Activated B cell treated with CpG ODN at 0.5 μM for 24 hours (primary cell): ENCODE data around the gene TNXB. TPM values are rescaled to one million over a fixed set of nuclear protein-coding genes. Genes with fewer than 3 reads are reported as not detected.
"Not testable (repeated sequence)": the region's sequence is repeated elsewhere in the genome, so short reads cannot be mapped to it uniquely, and the experiment has no call there.

Source experiments
- ATAC-seq: fragments of 200-7000 bp; cut with Tn5 transposase; one replicate; pipeline ENCODE4 v1.10.0; 2021; ENCODE audit warnings: low read depth, mild to moderate bottlenecking, moderate library complexity
- CTCF ChIA-PET: fragments of 350-600 bp; sonication (Branson Sonifier 250); formaldehyde crosslinking; loops from one replicate; lab custom pipeline; 2021; ENCODE audit warnings: antibody characterized with exemption; lab: Charles Lee
- POLR2A ChIA-PET: fragments of 350-600 bp; sonication (Branson Sonifier 250); formaldehyde crosslinking; loops from one replicate; lab custom pipeline; 2021; ENCODE audit warnings: antibody characterized with exemption; lab: Charles Lee
- DNase-seq: peaks from one replicate; pipeline ENCODE4 v3.0.0; 2022
- H3K27ac Mint-ChIP-seq: one replicate; pipeline ENCODE4 v1.8.0; 2020; ENCODE audit warnings: mixed read lengths
- H3K27me3 Mint-ChIP-seq: one replicate; pipeline ENCODE4 v1.8.0; 2021; ENCODE audit warnings: mixed read lengths
- H3K36me3 Mint-ChIP-seq: one replicate; pipeline ENCODE4 v1.8.0; 2021; ENCODE audit warnings: low read depth, mixed read lengths
- H3K4me1 Mint-ChIP-seq: one replicate; pipeline ENCODE4 v1.8.0; 2021; ENCODE audit warnings: mixed read lengths
- H3K4me3 Mint-ChIP-seq: one replicate; pipeline ENCODE4 v1.8.0; 2020; ENCODE audit warnings: mild to moderate bottlenecking, mixed read lengths
- H3K9me3 Mint-ChIP-seq: one replicate; pipeline ENCODE4 v1.8.0; 2020; ENCODE audit warnings: mixed read lengths
- CTCF ChIP-seq: fragments of 200-600 bp; IDR thresholded peaks from one replicate; pipeline ENCODE4 v1.8.0; 2022; ENCODE audit warnings: antibody characterized with exemption, mild to moderate bottlenecking
- intact Hi-C: fragments of 100-400 bp; cut with micrococcal nuclease; formaldehyde crosslinking; loops from one replicate; pipeline ENCODE4 v1.15.1; 2024
- total RNA-seq: library from RNA; stranded (reverse); gene quantifications from 2 replicates; pipeline ENCODE4 v1.2.3, GENCODE V29; 2022

TNXB gene
- total RNA-seq, 1 donor from 2014 or later, result 12.4 TPM

DNA sequence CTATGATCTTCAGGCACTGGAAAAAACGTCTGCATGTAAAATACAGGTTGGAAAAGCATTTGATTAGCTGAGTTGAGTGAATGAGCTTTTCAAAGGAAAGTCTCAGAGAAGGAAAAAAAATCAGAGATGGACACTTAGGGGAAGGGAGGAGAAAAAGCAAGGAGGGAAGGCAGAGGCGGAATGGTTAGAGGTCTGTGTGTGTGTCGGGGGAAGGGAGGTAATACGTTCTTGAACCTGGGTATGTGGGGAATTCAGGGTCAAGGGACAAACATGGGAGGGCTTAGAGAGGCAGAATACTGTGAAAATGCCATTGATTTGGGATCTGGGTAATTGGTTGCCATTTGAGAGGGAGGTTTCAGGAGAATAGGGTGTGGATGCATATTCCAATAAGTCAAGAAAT lies 37.5 kb upstream of the TNXB start:
- peaks cover 16% of the 10 kb centered on the region for H3K4me1 Mint-ChIP-seq
- no peaks in the 10 kb centered on the region for H3K9me3 Mint-ChIP-seq
- ChIA-PET POLR2A (interaction anchor here (0.7 kb wide), 1 partner anchor 177 kb away, joined by 3 read pairs; no protein-coding TSS in a partner anchor), CTCF (no interaction called here)
- no peak overlapping the region for H3K4me3 Mint-ChIP-seq
- H3K27ac Mint-ChIP-seq, result no peak overlapping the region
- TF ChIP-seq CTCF, result no peak
- H3K27me3 Mint-ChIP-seq, result peaks cover 46% of the 10 kb centered on the region
- no peaks in the 10 kb centered on the region for H3K36me3 Mint-ChIP-seq
- DNase-seq, result no peak
- intact Hi-C loops, result no loop called here
- ATAC-seq, result no peak

DNA sequence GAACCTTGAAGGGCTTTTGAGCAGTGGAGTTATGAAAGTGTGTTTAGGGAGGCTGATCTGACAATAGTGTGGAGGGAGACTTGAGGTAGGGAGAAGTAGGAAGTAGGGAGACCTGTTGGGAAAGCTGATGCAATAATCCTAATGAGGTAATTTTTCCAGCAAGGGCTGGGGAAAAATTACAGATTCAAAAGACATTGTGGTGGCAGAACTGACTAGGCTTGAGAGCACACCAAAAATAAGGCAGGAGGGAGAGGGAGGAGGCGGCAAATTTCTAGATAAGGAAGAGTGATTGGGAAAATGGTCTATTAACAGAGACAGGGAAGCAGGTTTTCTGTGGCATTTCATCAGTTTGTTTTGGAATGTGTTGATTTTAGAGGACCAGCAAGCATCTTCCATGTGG lies 37.1 kb upstream of the TNXB start:
- Mint-ChIP-seq H3K4me3 (no peak overlapping the region), H3K9me3 (no peaks in the 10 kb centered on the region), H3K4me1 (peaks cover 16% of the 10 kb centered on the region), H3K27me3 (peaks cover 47% of the 10 kb centered on the region), H3K36me3 (no peaks in the 10 kb centered on the region), H3K27ac (no peak overlapping the region)
- ChIA-PET CTCF (no interaction called here), POLR2A (no interaction called here)
- DNase-seq (no peak), ATAC-seq (no peak)
- no peak for TF ChIP-seq CTCF
- intact Hi-C loops, result no loop called here

DNA sequence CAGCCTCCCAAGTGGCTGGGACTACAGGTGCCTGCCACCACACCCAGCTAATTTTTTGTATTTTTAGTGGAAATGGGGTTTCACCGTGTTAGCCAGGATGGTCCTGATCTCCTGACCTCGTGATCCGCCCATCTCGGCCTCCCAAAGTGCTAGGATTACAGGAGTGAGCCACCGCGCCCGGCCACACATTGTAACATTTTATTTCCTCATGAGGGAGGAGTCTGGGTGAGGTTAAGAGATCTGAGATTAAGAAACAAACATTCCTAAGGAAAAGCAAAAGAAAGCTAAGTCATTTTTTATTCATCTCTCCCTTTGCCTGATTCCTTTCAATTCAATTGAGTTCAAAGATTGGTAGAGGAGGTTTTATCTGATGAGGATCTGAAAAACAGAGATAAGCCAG lies 35.1 kb upstream of the TNXB start:
- POLR2A ChIA-PET, result interaction anchor here (0.7 kb wide), 1 partner anchor 31 kb away, joined by 3 read pairs; no protein-coding TSS in a partner anchor
- ATAC-seq, CTCF ChIA-PET, H3K27ac Mint-ChIP-seq, DNase-seq, H3K36me3 Mint-ChIP-seq, intact Hi-C loops, H3K9me3 Mint-ChIP-seq, H3K4me3 Mint-ChIP-seq: not testable (repeated sequence)
- Mint-ChIP-seq H3K4me1 (peaks cover 13% of the 10 kb centered on the region), H3K27me3 (peaks cover 38% of the 10 kb centered on the region)

DNA sequence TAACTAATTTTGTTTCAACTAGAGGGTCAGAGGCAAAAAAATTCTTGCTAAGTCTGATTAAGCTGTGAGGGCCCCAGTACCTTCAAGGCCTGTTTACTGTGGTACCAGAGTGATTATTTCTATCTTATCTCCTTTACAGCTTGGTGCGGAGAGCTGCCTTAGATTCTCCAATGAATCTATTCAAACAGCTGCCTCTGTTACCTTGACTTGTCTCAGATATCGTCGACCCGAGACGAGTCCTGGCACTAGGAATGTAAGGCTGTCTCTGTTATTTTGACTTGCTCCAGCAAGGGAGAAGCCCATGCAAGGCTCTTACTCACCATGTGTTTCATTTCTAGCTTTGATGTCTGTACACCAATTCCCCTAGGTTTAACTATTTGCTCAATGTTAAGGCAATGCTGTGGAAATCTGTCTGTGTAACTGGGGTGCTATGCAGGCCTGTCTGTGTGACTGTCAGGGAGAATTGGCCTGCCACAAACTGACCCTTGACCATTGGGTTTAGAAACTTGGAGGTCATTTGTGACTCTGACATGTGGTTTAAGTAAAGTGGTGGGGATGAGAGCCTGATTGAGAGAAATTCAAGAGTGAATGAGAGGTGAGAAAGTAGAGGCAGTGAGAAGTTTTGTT lies 31.4 kb upstream of the TNXB start:
- ChIA-PET POLR2A (interaction anchor here (0.5 kb wide), 1 partner anchor 42 kb away, joined by 3 read pairs; no protein-coding TSS in a partner anchor), CTCF (no interaction called here)
- H3K4me3 Mint-ChIP-seq, result no peak overlapping the region
- TF ChIP-seq CTCF, result no peak
- peaks cover 9% of the 10 kb centered on the region for H3K27me3 Mint-ChIP-seq
- DNase-seq, result no peak
- no peaks in the 10 kb centered on the region for H3K36me3 Mint-ChIP-seq
- ATAC-seq, result no peak
- H3K27ac Mint-ChIP-seq, result no peak overlapping the region
- H3K9me3 Mint-ChIP-seq, result no peaks in the 10 kb centered on the region
- H3K4me1 Mint-ChIP-seq, result no peaks in the 10 kb centered on the region
- intact Hi-C loops, result no loop called here

DNA sequence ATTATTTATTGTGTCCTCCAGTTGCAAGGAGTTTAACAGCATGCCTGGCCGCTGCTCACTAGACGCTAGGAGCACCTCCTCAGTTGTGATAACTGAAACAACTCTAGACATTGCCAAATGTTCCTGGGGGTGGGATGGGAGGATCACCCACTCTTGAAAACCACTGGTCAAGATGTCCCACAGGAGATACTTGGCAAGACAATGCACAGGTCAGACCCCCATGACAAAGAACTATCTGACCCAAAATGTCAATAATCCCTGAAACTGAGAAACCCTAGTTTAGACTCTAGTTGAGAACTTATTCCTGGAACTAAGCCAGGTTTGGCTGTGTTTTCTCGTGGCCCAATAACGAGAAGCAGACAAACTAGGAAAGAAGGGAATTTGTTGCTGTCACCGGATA lies 30.5 kb upstream of the TNXB start:
- DNase-seq, result no peak
- CTCF ChIA-PET, result no interaction called here

More for the DNA sequence above, 30.5 kb upstream of the TNXB start:
- Mint-ChIP-seq H3K4me1 (no peaks in the 10 kb centered on the region), H3K36me3 (no peaks in the 10 kb centered on the region), H3K9me3 (no peaks in the 10 kb centered on the region), H3K27me3 (peaks cover 9% of the 10 kb centered on the region), H3K27ac (no peak overlapping the region), H3K4me3 (no peak overlapping the region)
- no peak for ATAC-seq
- no peak for TF ChIP-seq CTCF
- POLR2A ChIA-PET, result no interaction called here
- intact Hi-C loops, result no loop called here
